H1 (cell line): ENCODE results near the gene RNF208. TPM values are rescaled to one million over a fixed set of nuclear protein-coding genes. Genes with fewer than 3 reads are reported as not detected.
"Not testable (repeated sequence)": the region's sequence is repeated elsewhere in the genome, so short reads cannot be mapped to it uniquely, and the experiment has no call there.

Source experiments
- CTCF ChIA-PET: fragments of 300-600 bp; sonication (Branson Sonifier 250); formaldehyde crosslinking; loops from one replicate; lab custom pipeline; 2021; ENCODE audit not compliant: partially characterized antibody; lab: Charles Lee
- POLR2A ChIA-PET: fragments of 300-600 bp; sonication (Branson Sonifier 250); formaldehyde crosslinking; loops from one replicate; lab custom pipeline; 2021; ENCODE audit warnings: inconsistent platforms; ENCODE audit not compliant: partially characterized antibody; lab: Charles Lee
- DNase-seq, 2 experiments: peaks; one replicate each; pipeline versions ENCODE4 v3.0.0 to v3.0.0-alpha.2; 2010 to 2022; ENCODE audit warnings: low spot score in 2 of 2, low read depth in 1 of 2, mixed read lengths in 1 of 2
- FAIRE-seq: peaks from 2 replicates; lab custom pipeline; 2011; peaks lifted over from hg19 to GRCh38; lab: Jason Lieb, UNC
- H2AFZ ChIP-seq: 2 replicates; pipeline ENCODE4 v1.8.1; 2012; ENCODE audit warnings: low read length, inconsistent platforms
- H2AK5ac ChIP-seq: 2 replicates; pipeline ENCODE4 v1.6.1; 2013; ENCODE audit warnings: low read depth, low read length
- H2BK120ac ChIP-seq: replicated peaks from 2 replicates; pipeline ENCODE3; 2013; ENCODE audit warnings: low read depth, low read length, inconsistent platforms
- H2BK12ac ChIP-seq: 2 replicates; pipeline ENCODE4 v1.6.1; 2013; ENCODE audit warnings: low read depth, low read length
- H2BK15ac ChIP-seq: 2 replicates; pipeline ENCODE4 v1.6.1; 2013; ENCODE audit warnings: low read length
- H2BK20ac ChIP-seq: 2 replicates; pipeline ENCODE4 v1.6.1; 2013; ENCODE audit warnings: low read length
- H2BK5ac ChIP-seq: 2 replicates; pipeline ENCODE4 v1.6.1; 2013; ENCODE audit warnings: low read depth, low read length
- H3K14ac ChIP-seq: 2 replicates; pipeline ENCODE4 v1.6.1; 2013; ENCODE audit warnings: inconsistent platforms; ENCODE audit not compliant: insufficient read length
- H3K18ac ChIP-seq: 2 replicates; pipeline ENCODE4 v1.6.1; 2013; ENCODE audit warnings: low read length; ENCODE audit errors: extremely low read depth
- H3K23ac ChIP-seq: 2 replicates; pipeline ENCODE4 v1.6.1; 2013; ENCODE audit warnings: inconsistent platforms; ENCODE audit not compliant: insufficient read length
- H3K23me2 ChIP-seq: 2 replicates; pipeline ENCODE4 v1.6.1; 2013; ENCODE audit warnings: low read depth, low read length
- H3K27ac ChIP-seq: 2 replicates; pipeline ENCODE4 v1.6.1; 2011; ENCODE audit warnings: low read depth, low read length, inconsistent platforms
- H3K27me3 ChIP-seq, 4 experiments: replicated peaks in 1 of 4; 1 replicate in 1 of 4; 2 replicates in 3 of 4; pipeline versions ENCODE4 v1.6.1 to v1.8.1; 2011 to 2013; ENCODE audit warnings: low read length in 3 of 4, mild to moderate bottlenecking in 3 of 4, inconsistent platforms in 2 of 4, mixed read lengths in 2 of 4, moderate library complexity in 1 of 4; ENCODE audit not compliant: control insufficient read depth in 3 of 4, insufficient read depth in 3 of 4; ENCODE audit errors: extremely low read depth in 1 of 4
- H3K36me3 ChIP-seq, 4 experiments: 2 replicates each; pipeline versions ENCODE4 v1.6.1 to v1.8.1; 2011 to 2013; ENCODE audit warnings: mild to moderate bottlenecking in 4 of 4, low read length in 3 of 4, moderate library complexity in 2 of 4, control low read depth in 1 of 4, inconsistent platforms in 1 of 4; ENCODE audit not compliant: insufficient read depth in 4 of 4, control insufficient read depth in 2 of 4
- H3K4ac ChIP-seq: replicated peaks from 2 replicates; pipeline ENCODE3; 2013; ENCODE audit warnings: low read length, low read depth, mixed read lengths, inconsistent platforms; ENCODE audit not compliant: insufficient read length
- H3K4me1 ChIP-seq, 4 experiments: replicated peaks in 1 of 4; 1 replicate in 1 of 4; 2 replicates in 3 of 4; pipeline versions ENCODE4 v1.6.1 to v1.8.1; 2011 to 2013; ENCODE audit warnings: low read length in 3 of 4, inconsistent platforms in 2 of 4, mixed read lengths in 1 of 4; ENCODE audit not compliant: insufficient read depth in 4 of 4, control insufficient read depth in 3 of 4
- H3K4me2 ChIP-seq, 2 experiments: 2 replicates each; pipeline versions ENCODE4 v1.6.1 to v1.8.1; 2011 to 2013; ENCODE audit warnings: low read depth in 2 of 2, low read length in 2 of 2, control low read depth in 1 of 2, inconsistent platforms in 1 of 2, mild to moderate bottlenecking in 1 of 2; ENCODE audit not compliant: insufficient read depth in 1 of 2
- H3K4me3 ChIP-seq, 4 experiments: fragments of 200-600, 300-600 bp in 1 of 4; sonication (generic), shearing (Covaris generic), sonication (Bioruptor Twin) in 1 of 4; 2 replicates each; pipeline versions ENCODE4 v1.5.1 to v1.8.1; 2011 to 2016; ENCODE audit warnings: low read length in 4 of 4, low read depth in 3 of 4, control low read depth in 2 of 4, inconsistent platforms in 2 of 4, mild to moderate bottlenecking in 2 of 4, mixed read lengths in 1 of 4, moderate library complexity in 1 of 4; ENCODE audit not compliant: insufficient read depth in 2 of 4; ENCODE audit errors: extremely low read depth in 1 of 4
- H3K56ac ChIP-seq: replicated peaks from 2 replicates; pipeline ENCODE3; 2013; ENCODE audit warnings: low read depth, mild to moderate bottlenecking, mixed read lengths, low read length, inconsistent platforms; ENCODE audit not compliant: insufficient read length
- H3K79me1 ChIP-seq: 2 replicates; pipeline ENCODE4 v1.6.1; 2013; ENCODE audit warnings: low read depth, low read length, control low read depth
- H3K79me2 ChIP-seq, 2 experiments: 2 replicates each; pipeline versions ENCODE4 v1.6.1 to v1.8.1; 2012 to 2013; ENCODE audit warnings: low read length in 2 of 2, mild to moderate bottlenecking in 2 of 2, inconsistent platforms in 1 of 2; ENCODE audit not compliant: insufficient read depth in 2 of 2, control insufficient read depth in 1 of 2
- H3K9ac ChIP-seq, 4 experiments: replicated peaks in 1 of 4; 1 replicate in 1 of 4; 2 replicates in 3 of 4; pipeline versions ENCODE4 v1.6.1 to v1.8.1; 2011 to 2013; ENCODE audit warnings: low read depth in 3 of 4, low read length in 3 of 4, control low read depth in 2 of 4, mild to moderate bottlenecking in 2 of 4, moderate library complexity in 2 of 4, inconsistent platforms in 1 of 4; ENCODE audit errors: extremely low read depth in 1 of 4
- H3K9me3 ChIP-seq, 2 experiments: 2 replicates each; pipeline versions ENCODE4 v1.6.1 to v1.8.1; 2012 to 2013; ENCODE audit warnings: mild to moderate bottlenecking in 2 of 2, moderate library complexity in 2 of 2, control low read depth in 1 of 2, inconsistent platforms in 1 of 2, low read depth in 1 of 2, low read length in 1 of 2, mixed read lengths in 1 of 2; ENCODE audit not compliant: insufficient read depth in 2 of 2
- H4K20me1 ChIP-seq, 2 experiments: replicated peaks in 1 of 2; 2 replicates each; pipeline versions ENCODE3 to v1.8.1; 2011 to 2013; ENCODE audit warnings: inconsistent platforms in 2 of 2, low read length in 2 of 2, mild to moderate bottlenecking in 1 of 2; ENCODE audit not compliant: insufficient read depth in 2 of 2, control insufficient read depth in 1 of 2
- H4K5ac ChIP-seq: 2 replicates; pipeline ENCODE4 v1.6.1; 2013; ENCODE audit warnings: low read length, low read depth, mixed read lengths, inconsistent platforms; ENCODE audit not compliant: insufficient read length
- H4K8ac ChIP-seq: 2 replicates; pipeline ENCODE4 v1.8.0; 2013; ENCODE audit warnings: mild to moderate bottlenecking, moderate library complexity, low read length, inconsistent platforms; ENCODE audit not compliant: insufficient read depth; ENCODE audit errors: extremely low read depth
- H4K91ac ChIP-seq: replicated peaks from 2 replicates; pipeline ENCODE3; 2013; ENCODE audit warnings: low read length, mixed read lengths, inconsistent platforms; ENCODE audit not compliant: insufficient read length
- POLR2AphosphoS5 ChIP-seq: IDR thresholded peaks from 2 replicates; pipeline ENCODE4 v1.6.1; 2011; ENCODE audit warnings: low read depth, low read length
- SP1 ChIP-seq: IDR thresholded peaks from 2 replicates; pipeline ENCODE4 v1.6.1; 2011; ENCODE audit warnings: low read depth, low read length
- WGBS, 2 experiments: shearing (Covaris generic) in 1 of 2; methylation state at CpG; one replicate each; pipeline versions ENCODE4 v1.1.6 to v1.1.7; 2013 to 2015; ENCODE audit warnings: low lambda C conversion rate in 2 of 2, mixed read lengths in 2 of 2, inconsistent platforms in 1 of 2, low coverage in 1 of 2, missing lambda C conversion rate in 1 of 2; ENCODE audit not compliant: insufficient replicate concordance in 2 of 2, insufficient coverage in 1 of 2, insufficient read length in 1 of 2; ENCODE audit errors: extremely low coverage in 1 of 2, missing lambda C conversion rate in 1 of 2; 5-methylcytosine and 5-hydroxymethylcytosine counted together
- polyA plus RNA-seq, 7 experiments: library from polyadenylated mRNA; depleted of rRNA in 3 of 7; stranded (reverse) in 5 of 7; unstranded in 2 of 7; fragments of >200 nt in 5 of 7; fragments of 200-250 nt in 2 of 7; gene quantifications; 1 replicate in 5 of 7; 2 replicates in 1 of 7; 4 replicates in 1 of 7; pipeline versions ENCODE4 v1.2.1 to v1.2.3, GENCODE V29; 2011 to 2013; ENCODE audit warnings: missing spikeins in 2 of 7, mixed read lengths in 2 of 7
- total RNA-seq: library from RNA; stranded (reverse); fragmentation: NEBNext Ultra II Directional; extraction: Animal tissue kit (Norgen Biotek cat#: 25700); gene quantifications from 2 replicates; pipeline ENCODE4 v1.2.1, GENCODE V29; 2021

The RNF208 gene
- total and polyA plus RNA-seq, 2 of the 8 experiments (the other 6 are each of a cell fraction or from before 2014, with no cell fraction given) = 2.7 to 7.7 TPM

GRCh38 chr9:137243266-137243625 lies 21.2 kb upstream of the RNF208 start:
- not testable (repeated sequence) for H4K5ac ChIP-seq, H2BK5ac ChIP-seq, H2BK15ac ChIP-seq, H3K79me1 ChIP-seq, H3K27ac ChIP-seq, H3K27me3 ChIP-seq, DNase-seq, H3K9ac ChIP-seq, H3K14ac ChIP-seq, H2BK20ac ChIP-seq, H2BK120ac ChIP-seq, H3K56ac ChIP-seq, H3K4me2 ChIP-seq, H3K4me3 ChIP-seq, H2BK12ac ChIP-seq, H3K23me2 ChIP-seq, H3K9me3 ChIP-seq, H4K91ac ChIP-seq, H2AFZ ChIP-seq, H3K23ac ChIP-seq, H2AK5ac ChIP-seq, FAIRE-seq, H3K18ac ChIP-seq, H4K8ac ChIP-seq, H3K4ac ChIP-seq
- Histone ChIP-seq H3K79me2 (peaks cover 0 to 20% of the 10 kb centered on the region in 2 experiments; a peak in 2 of 4 replicates), H4K20me1 (peaks cover 17 to 23% of the 10 kb centered on the region in 2 experiments), H3K4me1 (peaks cover 0 to 20% (median 11%) of the 10 kb centered on the region in 4 experiments; a peak in 5 of 7 replicates), H3K36me3 (peaks cover 6 to 18% (median 15%) of the 10 kb centered on the region in 4 experiments; a peak in 7 of 8 replicates)
- ChIA-PET POLR2A (interaction anchor here (1.1 to 69.9 kb wide), 10 partner anchors 8 to 173 kb away, joined by 3 to 1462 read pairs (median 4); partner anchors contain the start of genes ANAPC2, CYSRT1, NDOR1 and NELFB), CTCF (interaction anchor here (0.6 to 9.1 kb wide), 8 partner anchors 10 to 214 kb away, joined by 3 to 113 read pairs (median 5); partner anchors contain the start of genes CYSRT1, RNF208 and RNF224)
- WGBS, 2 experiments = 99% methylated on average over 18 of the region's 18 CpGs; no CpG with 5 or more reads in 1 of the 2 experiments
- TF ChIP-seq SP1 = peak; percentile 44; the same call in 1 of the 2 replicates
- TF ChIP-seq POLR2AphosphoS5 = 0 out of 2 replicates have a peak, but pooled peaks have one; percentile 56
